ENCODE measurements around the gene ABCC10. TPM values are rescaled to one million over a fixed set of nuclear protein-coding genes. Genes with fewer than 3 reads are reported as not detected.

ABCC10 gene
- polyA plus RNA-seq, 2 of the 4 experiments (the other 2 are of a cell fraction): 6.8 to 9.3 TPM

- Histone ChIP-seq H3K4me2 (peak overlapping the region; percentile 89), H3K4me3 (peak overlapping the region; percentile 73), H3K4me1 (peaks cover 9% of the 10 kb centered on the region), H3K9me3 (no peaks in the 10 kb centered on the region), H3K27ac (peak overlapping the region in 1 of 2 experiments; percentile 91; a peak in 1 of 6 replicates)
- no peak for DNase-seq (ENCODE audit: low read depth in 1 of 2, low spot score in 1 of 2)
- CTCF ChIA-PET: interaction anchor here (1.7 kb wide), 1 partner anchor 200 kb away, joined by 5 read pairs; the partner anchor contains the start of gene DNPH1
- POLR2A ChIA-PET: no interaction called here
- TF ChIP-seq CHD4 (IDR thresholded peaks at IDR 0.05; ENCODE audit: borderline replicate concordance) (no peak), NR3C1 (IDR thresholded peaks at IDR 0.05) (no peak), RNF2 (IDR thresholded peaks at IDR 0.05; ENCODE audit: borderline replicate concordance, low read depth) (no peak), EHF (CRISPR knock-in tag; IDR thresholded peaks at IDR 0.05) (no peak), JUNB (IDR thresholded peaks at IDR 0.05) (no peak), MAX (IDR thresholded peaks at IDR 0.05) (no peak), JUN (IDR thresholded peaks at IDR 0.05) (no peak), ZSCAN20 (CRISPR knock-in tag; IDR thresholded peaks at IDR 0.05) (no peak), PHF8 (IDR thresholded peaks at IDR 0.05; ENCODE audit: borderline replicate concordance, low read depth) (no peak), FOXS1 (CRISPR knock-in tag; IDR thresholded peaks at IDR 0.05) (no peak), RCOR1 (IDR thresholded peaks at IDR 0.05; ENCODE audit: low read depth, low read length) (no peak), TP53 (CRISPR knock-in tag; IDR thresholded peaks at IDR 0.05) (no peak), CBX2 (IDR thresholded peaks at IDR 0.05; ENCODE audit: borderline replicate concordance, low read depth) (no peak), POLR2A (IDR thresholded peaks at IDR 0.05; ENCODE audit: low read length) (no peak), HEYL (CRISPR knock-in tag; IDR thresholded peaks at IDR 0.05) (no peak), ZFP36 (IDR thresholded peaks at IDR 0.05; ENCODE audit: borderline replicate concordance, partially characterized antibody) (no peak), HES2 (IDR thresholded peaks at IDR 0.05) (no peak)
- TF ChIP-seq, protein P1, sequence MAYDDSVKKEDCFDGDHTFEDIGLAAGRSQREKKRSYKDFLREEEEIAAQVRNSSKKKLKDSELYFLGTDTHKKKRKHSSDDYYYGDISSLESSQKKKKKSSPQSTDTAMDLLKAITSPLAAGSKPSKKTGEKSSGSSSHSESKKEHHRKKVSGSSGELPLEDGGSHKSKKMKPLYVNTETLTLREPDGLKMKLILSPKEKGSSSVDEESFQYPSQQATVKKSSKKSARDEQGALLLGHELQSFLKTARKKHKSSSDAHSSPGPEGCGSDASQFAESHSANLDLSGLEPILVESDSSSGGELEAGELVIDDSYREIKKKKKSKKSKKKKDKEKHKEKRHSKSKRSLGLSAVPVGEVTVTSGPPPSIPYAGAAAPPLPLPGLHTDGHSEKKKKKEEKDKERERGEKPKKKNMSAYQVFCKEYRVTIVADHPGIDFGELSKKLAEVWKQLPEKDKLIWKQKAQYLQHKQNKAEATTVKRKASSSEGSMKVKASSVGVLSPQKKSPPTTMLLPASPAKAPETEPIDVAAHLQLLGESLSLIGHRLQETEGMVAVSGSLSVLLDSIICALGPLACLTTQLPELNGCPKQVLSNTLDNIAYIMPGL (CRISPR knock-in tag; IDR thresholded peaks at IDR 0.05; ENCODE audit: borderline replicate concordance): no peak
- WGBS (ENCODE audit: missing lambda C conversion rate): 96% methylated on average over 3 of the region's 3 CpGs
- FAIRE-seq: no peak
- ATAC-seq: no peak
Measured at GRCh38 chr6:43428874-43429273, 1.5 kb downstream of the ABCC10 start.

DNA sequence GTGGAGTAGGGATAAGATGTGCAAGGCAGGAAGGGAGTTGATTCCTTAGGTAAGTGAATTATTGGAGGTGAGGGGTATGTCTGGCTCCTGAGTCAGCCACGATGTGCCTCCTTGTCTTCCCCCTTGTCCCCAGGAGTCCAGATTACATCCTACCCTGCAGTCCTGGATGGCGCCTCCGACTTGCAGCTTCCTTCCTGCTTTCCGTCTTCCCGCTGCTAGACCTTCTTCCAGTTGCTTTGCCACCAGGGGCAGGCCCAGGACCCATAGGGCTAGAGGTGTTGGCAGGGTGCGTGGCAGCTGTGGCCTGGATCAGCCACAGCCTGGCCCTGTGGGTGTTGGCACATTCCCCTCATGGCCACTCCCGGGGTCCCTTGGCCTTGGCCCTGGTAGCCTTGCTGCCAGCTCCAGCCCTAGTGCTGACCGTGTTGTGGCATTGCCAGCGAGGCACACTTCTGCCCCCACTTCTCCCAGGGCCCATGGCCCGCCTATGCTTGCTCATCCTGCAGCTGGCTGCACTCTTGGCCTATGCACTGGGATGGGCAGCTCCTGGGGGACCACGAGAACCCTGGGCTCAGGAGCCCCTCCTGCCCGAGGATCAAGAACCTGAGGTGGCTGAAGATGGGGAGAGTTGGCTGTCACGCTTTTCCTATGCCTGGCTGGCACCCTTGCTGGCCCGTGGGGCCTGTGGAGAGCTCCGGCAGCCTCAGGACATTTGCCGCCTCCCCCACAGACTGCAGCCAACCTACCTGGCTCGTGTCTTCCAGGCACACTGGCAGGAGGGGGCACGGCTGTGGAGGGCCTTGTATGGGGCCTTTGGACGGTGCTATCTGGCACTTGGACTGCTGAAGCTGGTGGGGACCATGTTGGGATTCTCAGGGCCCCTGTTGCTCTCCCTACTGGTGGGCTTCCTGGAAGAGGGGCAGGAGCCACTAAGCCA, 4.9 kb downstream of the ABCC10 start:
- CTCF ChIA-PET: interaction anchor here (1.0 to 1.5 kb wide), 3 partner anchors 15 to 22 kb away, joined by 3 to 4 read pairs (median 3); no protein-coding TSS in a partner anchor
- TF ChIP-seq, protein P2, sequence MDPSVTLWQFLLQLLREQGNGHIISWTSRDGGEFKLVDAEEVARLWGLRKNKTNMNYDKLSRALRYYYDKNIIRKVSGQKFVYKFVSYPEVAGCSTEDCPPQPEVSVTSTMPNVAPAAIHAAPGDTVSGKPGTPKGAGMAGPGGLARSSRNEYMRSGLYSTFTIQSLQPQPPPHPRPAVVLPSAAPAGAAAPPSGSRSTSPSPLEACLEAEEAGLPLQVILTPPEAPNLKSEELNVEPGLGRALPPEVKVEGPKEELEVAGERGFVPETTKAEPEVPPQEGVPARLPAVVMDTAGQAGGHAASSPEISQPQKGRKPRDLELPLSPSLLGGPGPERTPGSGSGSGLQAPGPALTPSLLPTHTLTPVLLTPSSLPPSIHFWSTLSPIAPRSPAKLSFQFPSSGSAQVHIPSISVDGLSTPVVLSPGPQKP (IDR thresholded peaks at IDR 0.05; ENCODE audit: low read depth, low read length): no peak
- TF ChIP-seq RARB (CRISPR knock-in tag; IDR thresholded peaks at IDR 0.05) (no peak), BCL3 (IDR thresholded peaks at IDR 0.05) (no peak), HEYL (CRISPR knock-in tag; IDR thresholded peaks at IDR 0.05) (no peak), CHD2 (IDR thresholded peaks at IDR 0.05; ENCODE audit: low read length, partially characterized antibody) (no peak), ZC3H11A (IDR thresholded peaks at IDR 0.05) (no peak), ZFP36 (IDR thresholded peaks at IDR 0.05; ENCODE audit: borderline replicate concordance, partially characterized antibody) (no peak), FOSL2 (IDR thresholded peaks at IDR 0.05) (no peak), FOSL2 (CRISPR knock-in tag; IDR thresholded peaks at IDR 0.05) (no peak), JUNB (IDR thresholded peaks at IDR 0.05) (no peak), EHMT2 (IDR thresholded peaks at IDR 0.05; ENCODE audit: low read depth) (no peak)
- no peak overlapping the region for H3K27ac ChIP-seq
- POLR2A ChIA-PET: no interaction called here
- H3K4me3 ChIP-seq: no peak overlapping the region
- peaks cover 26% of the 10 kb centered on the region for H3K4me1 ChIP-seq
- H3K4me2 ChIP-seq: no peak overlapping the region
- no peak for ATAC-seq
- FAIRE-seq: no peak
- 91% methylated on average over 9 of the region's 19 CpGs for WGBS (ENCODE audit: missing lambda C conversion rate)
- H3K9me3 ChIP-seq: no peaks in the 10 kb centered on the region
- DNase-seq (ENCODE audit: low read depth in 1 of 2, low spot score in 1 of 2): no peak
